ENCODE data around the gene PCDH1.
"Not testable (repeated sequence)": the region's sequence is repeated elsewhere in the genome, so short reads cannot be mapped to it uniquely, and the experiment has no call there.

The PCDH1 gene

DNA sequence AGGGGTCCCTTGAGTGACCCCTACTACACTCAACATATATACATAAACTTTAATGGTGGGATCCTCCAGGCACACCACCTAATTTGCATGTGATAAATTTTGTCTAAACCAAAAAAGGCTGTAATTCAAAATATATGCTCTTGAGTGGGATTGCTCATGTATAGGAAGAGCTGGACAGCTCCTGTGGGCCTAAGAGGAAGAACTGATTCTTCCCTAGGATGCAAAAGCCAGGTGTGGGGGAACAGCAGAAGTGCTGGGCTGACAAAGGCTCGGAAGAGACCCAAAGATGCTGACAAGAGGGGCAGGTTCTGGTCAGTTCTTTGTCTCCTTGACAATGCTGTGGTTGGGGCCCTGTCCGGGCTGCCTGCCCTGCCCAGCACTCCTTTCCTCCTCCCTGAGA, 43.9 kb downstream of the PCDH1 start:
- DNase-seq (ENCODE audit: low read depth), result no peak

GRCh38 chr5:141832131-141832530, 46.1 kb downstream of the PCDH1 start:
- no peak for DNase-seq (ENCODE audit: low read depth)

DNA sequence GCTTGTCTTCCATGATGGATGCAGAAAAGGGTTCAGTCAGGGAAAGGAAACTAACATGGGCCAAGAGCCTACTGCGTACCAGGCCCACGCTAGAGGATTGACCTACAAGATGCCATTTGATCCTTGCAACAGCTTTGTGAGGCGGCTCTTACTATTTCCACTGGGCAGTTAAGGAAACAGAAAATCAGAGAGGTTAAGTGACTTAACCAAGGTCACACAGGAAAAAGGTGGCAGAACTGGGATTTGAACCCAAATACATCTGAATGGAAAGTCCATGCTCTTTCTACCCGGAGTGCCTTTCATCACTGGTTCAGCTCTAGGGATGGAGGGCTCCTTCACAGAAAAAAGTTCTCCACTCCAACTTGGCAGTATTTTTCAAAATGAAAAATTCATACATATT, 50.0 kb downstream of the PCDH1 start:
- DNase-seq (ENCODE audit: low read depth), result no peak

GRCh38 chr5:141826674-141827073, 51.5 kb downstream of the PCDH1 start:
- DNase-seq (ENCODE audit: low read depth), result no peak

GRCh38 chr5:141825791-141826560, 52.2 kb downstream of the PCDH1 start:
- DNase-seq (ENCODE audit: low read depth), result no peak

GRCh38 chr5:141825241-141825671, 53.0 kb downstream of the PCDH1 start:
- DNase-seq (ENCODE audit: low read depth), result no peak

GRCh38 chr5:141824717-141825116, 53.5 kb downstream of the PCDH1 start:
- no peak for DNase-seq (ENCODE audit: low read depth)

GRCh38 chr5:141823056-141823455, 55.2 kb downstream of the PCDH1 start:
- no peak for DNase-seq (ENCODE audit: low read depth)

DNA sequence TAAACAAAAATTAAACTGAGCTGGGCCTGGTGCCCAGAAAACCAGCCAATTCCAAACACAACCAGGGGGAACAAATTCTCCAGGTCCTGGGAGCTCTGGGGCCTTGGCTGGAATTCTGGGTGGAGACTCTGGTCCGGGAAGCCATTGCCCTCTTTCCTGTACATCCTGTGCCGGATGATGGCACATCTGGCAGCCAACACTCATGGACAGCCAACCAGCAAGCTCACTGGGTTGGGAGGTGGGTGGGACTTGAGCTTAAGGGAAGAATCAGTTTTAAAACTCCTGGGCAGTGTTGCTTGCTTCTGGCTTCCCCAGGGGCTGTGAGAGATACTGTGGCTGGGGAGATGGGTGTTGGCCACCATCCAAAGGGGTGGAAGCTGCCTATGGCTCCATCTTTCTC, 56.1 kb downstream of the PCDH1 start:
- no peak for DNase-seq (ENCODE audit: low read depth)

DNA sequence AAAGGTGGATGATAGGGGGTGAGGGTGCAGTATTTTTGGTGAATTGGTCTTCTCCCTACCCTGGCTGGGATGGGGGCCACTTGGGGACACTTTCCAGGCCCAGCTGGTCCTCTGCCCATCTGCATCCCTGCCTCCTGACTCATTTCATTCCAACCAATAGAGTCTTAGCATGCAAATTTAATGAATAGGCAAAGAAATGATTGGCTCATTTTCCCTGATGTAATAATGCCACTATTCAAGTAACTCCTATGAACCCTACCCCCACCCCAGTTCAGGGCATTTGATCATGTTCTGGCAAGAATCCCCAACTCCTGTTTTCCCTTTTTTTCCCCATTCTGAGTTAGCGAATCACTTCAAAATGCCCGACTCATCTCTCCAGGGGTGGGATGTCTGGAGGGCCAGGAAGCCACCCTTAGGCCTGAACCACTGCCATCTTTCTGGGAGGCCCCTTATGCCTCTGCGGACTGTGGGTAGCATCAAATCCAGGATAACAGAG, 56.7 kb downstream of the PCDH1 start:
- no peak for DNase-seq (ENCODE audit: low read depth)

DNA sequence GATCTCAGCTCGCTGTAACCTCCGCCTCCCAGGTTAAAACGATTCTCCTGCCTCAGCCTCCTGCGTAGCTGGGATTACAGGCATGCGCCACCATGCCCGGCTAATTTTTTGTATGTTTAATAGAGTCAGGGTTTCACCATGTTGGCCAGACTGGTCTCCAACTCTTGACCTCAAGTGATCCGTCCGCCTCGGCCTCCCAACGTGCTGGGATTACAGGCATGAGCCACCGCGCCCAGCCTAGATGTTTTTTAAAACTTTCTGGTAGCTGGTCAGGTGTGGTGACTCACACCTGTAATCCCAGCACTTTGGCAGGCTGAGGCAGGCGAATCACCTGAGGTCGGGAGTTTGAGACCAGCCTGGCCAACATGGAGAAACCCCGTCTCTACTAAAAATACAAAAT, 57.5 kb downstream of the PCDH1 start:
- not testable (repeated sequence) for DNase-seq (ENCODE audit: low read depth)

GRCh38 chr5:141817631-141818030, 60.6 kb downstream of the PCDH1 start:
- DNase-seq (ENCODE audit: low read depth), result no peak

DNA sequence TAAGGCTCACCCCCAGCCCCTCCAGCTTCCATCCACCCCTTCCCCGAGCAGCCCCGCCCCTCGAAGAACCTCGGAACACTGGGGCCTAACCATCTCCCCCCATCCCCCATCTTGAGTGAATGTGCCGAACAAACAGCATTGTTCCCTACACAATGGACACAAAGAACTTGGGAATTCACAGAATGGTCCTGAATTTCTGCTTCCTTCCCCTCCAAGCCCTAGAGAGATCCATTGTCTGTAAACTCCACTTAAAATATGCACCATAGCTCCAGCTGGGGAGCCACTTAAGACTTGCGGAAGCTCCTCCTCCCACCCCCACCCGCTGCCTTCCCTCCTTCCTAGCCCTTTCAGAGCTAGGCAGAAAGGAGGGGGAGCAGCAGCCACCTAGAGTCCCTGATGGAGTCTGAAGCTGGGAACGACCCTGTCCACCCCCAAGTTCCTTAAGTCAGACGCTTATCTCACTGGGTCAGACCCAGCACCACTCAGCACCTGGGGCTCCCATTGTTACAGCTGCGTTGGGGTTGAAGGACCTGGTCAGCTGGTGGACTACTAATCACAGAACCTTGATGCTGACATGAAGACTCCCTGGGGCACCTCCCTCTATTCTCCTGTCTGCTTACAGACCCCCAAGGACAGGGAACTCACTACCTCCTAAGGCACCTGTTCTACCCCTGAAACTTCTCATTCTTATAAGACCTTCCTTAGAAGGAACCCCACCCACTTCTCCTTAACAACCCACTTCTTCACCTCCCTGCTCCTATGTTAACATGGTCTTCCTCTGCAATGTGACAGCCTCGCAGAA, 61.4 kb downstream of the PCDH1 start:
- DNase-seq (ENCODE audit: low read depth), result no peak

DNA sequence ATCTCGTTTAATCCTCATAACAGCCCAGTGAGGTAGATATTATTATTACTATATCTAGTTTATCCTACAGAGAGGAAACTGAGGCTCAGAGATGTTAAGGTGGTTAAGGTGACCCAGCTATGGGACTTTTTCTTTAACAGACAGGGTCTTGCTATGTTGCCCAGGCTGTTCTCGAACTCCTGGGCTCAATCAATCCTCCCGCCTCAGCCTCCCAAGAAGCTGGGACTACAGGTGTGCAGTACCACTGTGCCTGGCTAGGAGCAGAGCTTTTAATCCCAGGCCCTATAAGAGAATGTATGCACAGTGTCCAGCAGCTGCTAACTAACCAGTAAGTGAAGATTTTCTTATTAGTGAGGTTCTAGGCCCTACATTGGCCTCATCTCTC, 62.4 kb downstream of the PCDH1 start:
- DNase-seq (ENCODE audit: low read depth), result no peak

DNA sequence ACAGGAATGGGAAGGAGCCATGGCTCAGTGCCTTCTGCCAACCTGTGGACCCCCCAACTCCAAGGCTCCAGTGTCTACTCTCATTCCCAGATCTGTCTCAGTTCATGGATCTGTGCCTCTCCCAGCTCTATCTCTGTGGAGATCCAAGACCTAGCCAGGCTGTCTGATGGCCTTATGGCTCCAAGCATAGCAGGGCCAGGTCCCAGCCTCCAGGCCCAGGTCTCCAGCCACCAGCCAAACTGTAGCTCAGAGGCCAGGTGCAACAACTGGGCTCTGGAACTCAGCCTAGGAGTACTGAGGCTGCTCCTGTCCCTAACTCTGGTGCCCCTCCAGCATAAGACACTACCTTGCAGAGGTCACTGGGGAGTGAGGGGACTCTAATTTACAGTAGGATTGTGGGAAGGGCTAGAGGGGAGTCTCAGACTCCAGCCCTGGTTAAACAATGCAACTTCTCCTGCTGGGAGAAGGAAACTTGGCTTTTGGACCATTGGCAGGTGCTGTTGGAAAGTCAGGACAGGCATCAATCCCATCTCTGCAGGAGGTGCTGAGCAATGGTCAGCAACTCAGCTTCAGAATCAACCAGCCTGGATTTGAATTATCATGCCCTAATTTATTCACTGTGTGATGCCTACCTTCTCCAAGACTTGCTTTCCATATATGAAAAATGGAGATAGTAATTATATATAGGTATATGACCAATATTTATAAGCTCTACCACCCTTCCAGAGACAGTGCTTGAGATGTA, 63.0 kb downstream of the PCDH1 start:
- no peak for DNase-seq (ENCODE audit: low read depth)

DNA sequence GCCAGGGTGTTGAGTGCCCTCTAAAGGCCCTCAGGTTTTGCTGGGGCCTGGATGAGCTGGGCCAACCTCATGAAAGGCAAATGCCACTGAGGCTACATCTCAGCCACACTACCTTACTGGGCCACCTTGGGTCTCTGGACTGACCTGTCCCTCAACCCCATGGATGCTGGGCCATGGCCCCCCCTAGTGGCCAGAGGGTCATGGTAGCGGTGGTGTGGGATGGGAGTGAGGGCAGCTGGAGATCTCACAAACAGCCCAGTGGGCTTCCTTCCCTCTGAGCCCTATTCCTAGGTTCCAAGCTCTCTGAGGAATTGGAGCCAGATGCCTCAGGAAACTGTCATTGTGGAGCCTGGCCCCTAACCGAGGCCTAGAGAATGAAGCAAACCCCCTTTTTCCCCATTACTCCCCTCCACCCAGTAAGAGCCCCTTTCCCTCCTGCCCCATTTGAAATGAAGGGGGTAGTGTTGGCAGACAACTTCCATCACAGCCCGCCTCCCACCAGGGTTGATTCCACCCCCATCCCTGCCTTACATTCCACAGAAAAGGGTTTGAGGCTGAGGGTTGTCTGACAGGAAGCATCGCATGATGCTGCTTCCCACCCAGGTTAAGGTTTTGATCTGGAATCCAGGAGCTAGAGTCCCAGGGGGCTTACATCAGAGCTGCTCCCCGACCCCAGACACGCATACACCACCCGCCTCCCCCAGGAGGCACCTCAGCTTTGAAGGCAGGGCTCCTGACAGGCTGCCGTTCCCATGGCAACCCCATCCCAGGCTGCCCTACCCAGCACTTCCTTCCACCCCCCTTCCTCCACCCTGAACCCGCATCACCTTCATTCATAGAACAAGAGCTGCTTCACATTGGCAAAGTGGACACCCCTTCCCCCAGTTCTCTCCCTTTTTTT, 63.9 kb downstream of the PCDH1 start:
- DNase-seq (ENCODE audit: low read depth), result no peak

DNA sequence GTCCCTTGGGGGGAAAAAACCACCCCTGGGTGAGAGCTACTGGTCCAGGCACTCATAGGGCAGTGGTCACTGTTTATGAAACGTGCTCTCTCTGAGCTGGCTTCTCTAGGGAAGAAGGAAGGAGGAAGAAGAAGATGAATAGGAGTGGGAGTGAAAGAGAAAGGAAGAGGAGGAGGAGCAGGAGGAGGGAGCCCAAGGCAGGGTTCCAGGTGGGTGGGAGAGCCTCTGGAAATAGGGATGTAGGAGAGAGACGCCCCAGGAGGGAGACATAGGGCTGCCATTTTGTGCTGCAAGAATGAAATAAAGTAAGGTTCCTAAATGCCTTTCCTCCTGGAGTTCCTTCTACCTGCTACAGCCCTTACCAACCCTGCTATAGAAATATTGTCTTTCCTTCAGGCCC, 65.7 kb downstream of the PCDH1 start:
- DNase-seq (ENCODE audit: low read depth), result no peak

GRCh38 chr5:141811287-141812155, 66.7 kb downstream of the PCDH1 start:
- DNase-seq (ENCODE audit: low read depth), result peak; percentile 3

DNA sequence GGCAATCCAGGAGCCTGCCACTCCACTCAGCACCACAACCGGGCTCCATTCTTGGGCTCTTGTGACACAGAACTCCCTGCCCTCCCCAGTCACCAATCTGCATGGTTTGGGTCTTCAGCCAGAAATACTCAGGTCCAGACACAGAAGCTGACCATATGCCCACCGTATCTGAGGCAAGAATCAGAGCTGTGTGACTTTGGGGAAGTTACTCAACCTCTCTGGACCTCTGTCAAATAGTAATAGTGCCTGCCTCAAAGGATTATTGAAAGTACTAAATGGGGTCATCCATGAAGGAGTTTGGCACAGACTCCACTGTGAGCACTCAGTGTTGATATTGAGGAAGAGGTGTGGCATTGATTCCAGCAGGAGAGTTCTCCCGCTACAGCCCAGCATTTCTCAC, 67.5 kb downstream of the PCDH1 start:
- no peak for DNase-seq (ENCODE audit: low read depth)

DNA sequence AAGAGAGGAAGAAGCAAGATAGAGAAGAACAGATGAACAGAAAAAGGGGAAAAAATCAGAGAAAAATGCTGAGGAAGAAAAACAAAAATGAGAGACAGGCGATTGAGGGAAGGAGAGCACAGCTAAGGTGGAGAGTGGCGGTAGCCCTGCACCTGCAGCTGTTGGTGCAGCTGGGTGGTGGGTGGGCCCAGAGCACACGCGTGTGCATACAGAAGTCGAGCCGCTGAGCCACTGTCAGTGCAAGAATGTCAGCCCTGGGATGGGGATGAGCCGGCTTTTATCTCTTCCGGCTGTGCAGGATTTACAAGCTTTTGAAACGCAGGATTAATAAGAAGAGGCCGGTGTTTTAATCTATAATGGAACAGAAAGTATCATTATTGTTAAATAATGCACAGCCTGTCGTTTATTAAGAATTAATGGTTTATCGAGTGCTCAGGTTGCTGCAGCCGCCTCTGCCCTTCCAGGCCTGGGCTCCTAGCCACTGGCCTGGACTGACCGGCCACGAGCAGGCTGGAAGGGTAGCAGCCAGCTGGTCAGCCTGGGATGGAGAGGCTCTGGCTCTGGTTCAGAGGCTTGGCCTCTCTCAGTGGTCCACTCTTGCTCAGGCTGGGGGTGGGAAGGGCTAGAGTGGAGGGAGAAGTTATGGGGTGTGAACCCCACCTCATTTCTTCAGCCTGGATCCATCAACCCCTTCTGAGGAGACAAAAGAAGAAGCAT, 68.7 kb downstream of the PCDH1 start:
- DNase-seq (ENCODE audit: low read depth), result no peak

All from T-helper 22 cell (primary cell).